KOPT-K1 (cell line): ENCODE data around the gene PSD.
A peak's percentile ranks its signal among the peaks of the same experiment; 100 is the strongest.

Experiments
- H3K27ac ChIP-seq: fragments of 200-600 bp; sonication (generic); 2 replicates; pipeline ENCODE4 v1.5.1; 2016; ENCODE audit warnings: antibody characterized with exemption, mild to moderate bottlenecking, low read depth, low read length; ENCODE audit not compliant: poor library complexity, severe bottlenecking
- H3K36me3 ChIP-seq: fragments of 200-600 bp; sonication (generic); 2 replicates; pipeline ENCODE4 v1.5.1; 2017; ENCODE audit warnings: antibody characterized with exemption, mild to moderate bottlenecking, low read length, moderate library complexity; ENCODE audit not compliant: insufficient read depth
- H3K9me3 ChIP-seq: fragments of 200-600 bp; sonication (generic); 2 replicates; pipeline ENCODE4 v1.5.1; 2017; ENCODE audit warnings: antibody characterized with exemption, low read length, mild to moderate bottlenecking; ENCODE audit not compliant: insufficient read depth, poor library complexity, severe bottlenecking

PSD gene

GRCh38 chr10:102451105-102451969 is 32.8 kb upstream of the PSD start, which contains the start of gene C10orf95:
Gene C10orf95, minus strand, starts transcription at chr10:102451543. Its CDS starts 450 bp downstream, at chr10:102451093.
- Histone ChIP-seq H3K9me3 (no peaks in the 10 kb centered on the region), H3K36me3 (peaks cover 47% of the 10 kb centered on the region), H3K27ac (peak within 1 kb of the TSS; percentile 83)

- no peaks in the 10 kb centered on the region for H3K9me3 ChIP-seq
- H3K27ac ChIP-seq: peak overlapping the region; percentile 83
- peaks cover 39% of the 10 kb centered on the region for H3K36me3 ChIP-seq
These were observed 32.0 kb upstream of the PSD start for GRCh38 chr10:102450374-102451104.

- H3K27ac ChIP-seq: peak overlapping the region; percentile 83
- H3K36me3 ChIP-seq: peaks cover 36% of the 10 kb centered on the region
- no peaks in the 10 kb centered on the region for H3K9me3 ChIP-seq
These were observed 31.5 kb upstream of the PSD start for GRCh38 chr10:102450124-102450373.

GRCh38 chr10:102449321-102450123 is 30.9 kb upstream of the PSD start:
- Histone ChIP-seq H3K27ac (peak overlapping the region; percentile 83), H3K9me3 (no peaks in the 10 kb centered on the region), H3K36me3 (peaks cover 30% of the 10 kb centered on the region)

- H3K9me3 ChIP-seq: no peaks in the 10 kb centered on the region
- no peak overlapping the region for H3K27ac ChIP-seq
- H3K36me3 ChIP-seq: no peaks in the 10 kb centered on the region
These were observed 26.3 kb upstream of the PSD start for GRCh38 chr10:102444851-102445250.

GRCh38 chr10:102438374-102438773 is 19.8 kb upstream of the PSD start:
- no peak overlapping the region for H3K27ac ChIP-seq
- H3K36me3 ChIP-seq: no peaks in the 10 kb centered on the region; the same call in 1 of the 2 replicates
- H3K9me3 ChIP-seq: no peaks in the 10 kb centered on the region

- Histone ChIP-seq H3K36me3 (no peaks in the 10 kb centered on the region; the same call in 1 of the 2 replicates), H3K27ac (no peak overlapping the region), H3K9me3 (no peaks in the 10 kb centered on the region)
These were observed 18.9 kb upstream of the PSD start for GRCh38 chr10:102437515-102437914.

- Histone ChIP-seq H3K9me3 (no peaks in the 10 kb centered on the region), H3K27ac (peak overlapping the region; percentile 70), H3K36me3 (no peaks in the 10 kb centered on the region; the same call in 1 of the 2 replicates)
These were observed 17.7 kb upstream of the PSD start for GRCh38 chr10:102436312-102436711.

- Histone ChIP-seq H3K27ac (peak overlapping the region; percentile 70), H3K9me3 (no peaks in the 10 kb centered on the region), H3K36me3 (no peaks in the 10 kb centered on the region; the same call in 1 of the 2 replicates)
These were observed 17.1 kb upstream of the PSD start for GRCh38 chr10:102435529-102436233.

GRCh38 chr10:102435133-102435497 is 16.5 kb upstream of the PSD start:
- Histone ChIP-seq H3K36me3 (no peaks in the 10 kb centered on the region; the same call in 1 of the 2 replicates), H3K27ac (peak overlapping the region; percentile 70), H3K9me3 (no peaks in the 10 kb centered on the region)

- H3K27ac ChIP-seq: peak overlapping the region; percentile 70
- H3K9me3 ChIP-seq: no peaks in the 10 kb centered on the region
- H3K36me3 ChIP-seq: no peaks in the 10 kb centered on the region; the same call in 1 of the 2 replicates
These were observed 16.0 kb upstream of the PSD start for GRCh38 chr10:102434394-102435132.

GRCh38 chr10:102433619-102434046 is 15.0 kb upstream of the PSD start:
- Histone ChIP-seq H3K27ac (no peak overlapping the region), H3K9me3 (no peaks in the 10 kb centered on the region), H3K36me3 (no peaks in the 10 kb centered on the region; the same call in 1 of the 2 replicates)

- Histone ChIP-seq H3K9me3 (no peaks in the 10 kb centered on the region), H3K36me3 (no peaks in the 10 kb centered on the region), H3K27ac (peak within 1 kb of the TSS; percentile 92)
These were observed 13.8 kb upstream of the PSD start, which contains the start of gene CUEDC2 for GRCh38 chr10:102432162-102432950. Gene CUEDC2, minus strand, starts transcription at chr10:102432574. Its CDS starts 7,386 bp downstream, at chr10:102425188.
